ENCODE data around the gene CNTNAP5. TPM values are rescaled to one million over a fixed set of nuclear protein-coding genes. Genes with fewer than 3 reads are reported as not detected.

The CNTNAP5 gene
- total RNA-seq, 2 donors from 2014 or later = not detected

DNA sequence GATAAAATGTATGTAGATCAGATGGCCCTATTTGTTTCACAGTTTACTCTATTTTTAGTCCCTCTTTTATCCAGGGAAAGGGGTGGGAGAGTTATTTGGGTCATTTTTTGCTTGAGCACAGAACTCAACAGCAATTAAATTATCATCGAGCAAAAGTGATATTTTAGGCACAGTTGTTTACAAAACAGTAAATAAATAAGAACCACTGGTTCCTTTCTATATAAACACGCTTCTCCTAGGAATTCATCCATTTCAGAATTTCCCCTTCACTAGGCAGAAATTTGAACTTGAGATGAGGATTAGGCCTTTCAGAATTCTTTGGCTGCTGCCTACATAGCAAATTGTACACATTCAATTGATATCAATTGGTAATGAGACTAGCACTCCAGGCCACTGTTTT is 812.4 kb downstream of the CNTNAP5 start:
- no peaks in the 10 kb centered on the region for H3K36me3 ChIP-seq
- no peak for DNase-seq (ENCODE audit: low spot score)
- H3K4me1 ChIP-seq (ENCODE audit: control insufficient read depth in 1 of 2, low read depth in 2 of 2) = no peaks in the 10 kb centered on the region
- no peaks in the 10 kb centered on the region for H3K9me3 ChIP-seq
- H3K27me3 ChIP-seq (replicated peaks; ENCODE audit: insufficient read depth) = no peaks in the 10 kb centered on the region
- ATAC-seq (ENCODE audit: insufficient number of reproducible peaks, low FRiP score, low read depth) = no peak
- no peak overlapping the region for H3K27ac ChIP-seq
- no peak overlapping the region for H3K4me3 ChIP-seq
- TF ChIP-seq, protein P1, sequence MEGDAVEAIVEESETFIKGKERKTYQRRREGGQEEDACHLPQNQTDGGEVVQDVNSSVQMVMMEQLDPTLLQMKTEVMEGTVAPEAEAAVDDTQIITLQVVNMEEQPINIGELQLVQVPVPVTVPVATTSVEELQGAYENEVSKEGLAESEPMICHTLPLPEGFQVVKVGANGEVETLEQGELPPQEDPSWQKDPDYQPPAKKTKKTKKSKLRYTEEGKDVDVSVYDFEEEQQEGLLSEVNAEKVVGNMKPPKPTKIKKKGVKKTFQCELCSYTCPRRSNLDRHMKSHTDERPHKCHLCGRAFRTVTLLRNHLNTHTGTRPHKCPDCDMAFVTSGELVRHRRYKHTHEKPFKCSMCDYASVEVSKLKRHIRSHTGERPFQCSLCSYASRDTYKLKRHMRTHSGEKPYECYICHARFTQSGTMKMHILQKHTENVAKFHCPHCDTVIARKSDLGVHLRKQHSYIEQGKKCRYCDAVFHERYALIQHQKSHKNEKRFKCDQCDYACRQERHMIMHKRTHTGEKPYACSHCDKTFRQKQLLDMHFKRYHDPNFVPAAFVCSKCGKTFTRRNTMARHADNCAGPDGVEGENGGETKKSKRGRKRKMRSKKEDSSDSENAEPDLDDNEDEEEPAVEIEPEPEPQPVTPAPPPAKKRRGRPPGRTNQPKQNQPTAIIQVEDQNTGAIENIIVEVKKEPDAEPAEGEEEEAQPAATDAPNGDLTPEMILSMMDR (IDR thresholded peaks at IDR 0.05) = no peak

DNA sequence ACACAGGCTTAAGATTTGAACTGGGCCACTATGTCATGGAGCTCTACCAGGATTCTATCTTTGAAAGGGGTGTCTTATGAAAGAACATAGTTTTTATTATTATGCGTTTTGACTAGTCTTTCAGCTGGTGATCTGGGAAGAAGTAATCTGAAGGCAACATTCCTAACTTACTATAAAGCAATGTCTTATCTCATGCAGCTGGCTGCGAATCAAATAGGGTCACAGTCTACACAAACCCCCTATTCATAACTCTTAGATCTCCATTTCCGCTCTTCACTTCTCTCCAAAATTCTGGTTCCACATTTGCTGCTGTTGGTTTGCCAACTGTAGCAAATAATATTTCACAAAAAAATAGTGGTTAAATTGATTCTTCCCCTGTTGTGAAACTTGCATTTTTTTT is 813.3 kb downstream of the CNTNAP5 start:
- no peak for DNase-seq (ENCODE audit: low spot score)
- H3K36me3 ChIP-seq = no peaks in the 10 kb centered on the region
- TF ChIP-seq, protein P1 (IDR thresholded peaks at IDR 0.05) = no peak
- H3K27me3 ChIP-seq (replicated peaks; ENCODE audit: insufficient read depth) = no peaks in the 10 kb centered on the region
- no peak for ATAC-seq (ENCODE audit: insufficient number of reproducible peaks, low FRiP score, low read depth)
- H3K27ac ChIP-seq = no peak overlapping the region
- no peak overlapping the region for H3K4me3 ChIP-seq
- H3K9me3 ChIP-seq = no peaks in the 10 kb centered on the region
- no peaks in the 10 kb centered on the region for H3K4me1 ChIP-seq (ENCODE audit: control insufficient read depth in 1 of 2, low read depth in 2 of 2)

DNA sequence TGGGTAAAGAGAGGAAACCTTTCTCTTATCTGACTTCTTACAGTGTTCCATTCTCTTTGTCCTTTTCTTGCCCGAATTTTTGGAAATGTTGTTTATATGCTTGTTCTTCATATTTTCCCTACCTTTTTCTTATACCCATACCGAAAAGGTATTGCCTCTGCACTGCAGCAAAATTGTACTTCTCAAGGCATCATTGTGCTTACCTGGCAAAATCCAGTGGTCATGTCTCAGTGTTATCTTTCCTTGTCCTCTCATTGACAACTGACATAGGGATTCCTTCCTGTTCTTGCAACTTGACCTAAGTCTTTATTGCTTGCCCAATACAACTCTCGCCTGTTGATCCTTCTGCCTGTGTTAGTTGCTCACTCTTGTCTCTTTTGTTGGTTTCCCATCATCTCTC is 842.2 kb downstream of the CNTNAP5 start:
- Histone ChIP-seq H3K27me3 (replicated peaks; ENCODE audit: insufficient read depth) (no peaks in the 10 kb centered on the region), H3K27ac (no peak overlapping the region), H3K36me3 (no peaks in the 10 kb centered on the region), H3K4me1 (ENCODE audit: control insufficient read depth in 1 of 2, low read depth in 2 of 2) (no peaks in the 10 kb centered on the region), H3K4me3 (no peak overlapping the region), H3K9me3 (no peaks in the 10 kb centered on the region)
- DNase-seq (ENCODE audit: low spot score) (no peak), ATAC-seq (ENCODE audit: insufficient number of reproducible peaks, low FRiP score, low read depth) (no peak)
- TF ChIP-seq, protein P1 (IDR thresholded peaks at IDR 0.05) = no peak

DNA sequence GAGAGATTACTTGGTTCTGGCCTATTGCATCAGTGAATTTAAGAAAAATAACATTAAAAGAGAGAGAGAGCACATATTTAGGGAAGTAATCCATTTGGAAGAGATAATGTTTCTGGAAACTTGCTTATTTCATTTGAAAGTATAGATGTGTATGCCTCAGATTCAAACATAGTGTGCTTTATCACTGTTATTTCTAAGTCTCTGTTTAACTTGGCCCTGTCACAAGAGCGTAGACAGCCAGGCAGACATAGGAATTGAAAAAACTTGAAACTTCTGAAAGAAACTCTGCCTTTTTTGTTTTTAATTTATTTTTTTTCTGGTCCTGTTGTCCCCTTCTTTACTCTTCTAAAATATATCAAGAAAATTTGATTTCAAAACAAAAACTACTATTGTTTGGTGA is 849.1 kb downstream of the CNTNAP5 start:
- Histone ChIP-seq H3K4me3 (no peak overlapping the region), H3K4me1 (ENCODE audit: control insufficient read depth in 1 of 2, low read depth in 2 of 2) (peaks cover 0 to 5% of the 10 kb centered on the region in 2 donors), H3K27ac (no peak overlapping the region), H3K36me3 (no peaks in the 10 kb centered on the region), H3K27me3 (replicated peaks; ENCODE audit: insufficient read depth) (no peaks in the 10 kb centered on the region), H3K9me3 (no peaks in the 10 kb centered on the region)
- ATAC-seq (ENCODE audit: insufficient number of reproducible peaks, low FRiP score, low read depth) (no peak), DNase-seq (ENCODE audit: low spot score) (no peak)
- TF ChIP-seq, protein P1 (IDR thresholded peaks at IDR 0.05) = no peak

DNA sequence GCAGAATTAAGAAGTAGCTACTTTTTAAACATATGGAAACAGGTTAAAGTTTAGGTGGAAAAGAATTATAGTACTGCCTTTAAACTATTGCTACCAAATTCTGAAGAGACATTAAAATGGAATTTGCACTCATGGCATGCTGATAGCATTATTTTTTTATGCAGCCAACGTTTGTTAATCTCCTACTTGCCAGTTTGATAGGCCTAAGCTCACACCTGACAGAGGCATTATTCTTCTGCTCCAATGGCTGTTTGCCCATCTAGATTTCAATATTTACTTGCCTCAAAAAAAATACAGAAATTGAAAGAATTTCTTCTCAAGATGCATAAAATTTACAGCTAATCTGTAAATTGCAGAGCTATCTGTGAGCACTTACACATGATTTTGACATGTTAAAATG is 849.6 kb downstream of the CNTNAP5 start:
- Histone ChIP-seq H3K27me3 (replicated peaks; ENCODE audit: insufficient read depth) (no peaks in the 10 kb centered on the region), H3K4me3 (no peak overlapping the region), H3K36me3 (no peaks in the 10 kb centered on the region), H3K27ac (no peak overlapping the region), H3K4me1 (ENCODE audit: control insufficient read depth in 1 of 2, low read depth in 2 of 2) (peaks cover 0 to 5% of the 10 kb centered on the region in 2 donors), H3K9me3 (no peaks in the 10 kb centered on the region)
- TF ChIP-seq, protein P1 (IDR thresholded peaks at IDR 0.05) = no peak
- DNase-seq (ENCODE audit: low spot score) (no peak), ATAC-seq (ENCODE audit: insufficient number of reproducible peaks, low FRiP score, low read depth) (no peak)
